GM20000 (cell line): ENCODE measurements around the gene FAM174C.
A peak's percentile ranks its signal among the peaks of the same experiment; 100 is the strongest.
"Not testable (repeated sequence)": the region's sequence is repeated elsewhere in the genome, so short reads cannot be mapped to it uniquely, and the experiment has no call there.

Experiments
- DNase-seq: peaks from one replicate; pipeline ENCODE4 v3.0.0; 2012; ENCODE audit warnings: low spot score
- TF ChIP-seq, protein P1 (sequence below): IDR thresholded peaks from 2 replicates; pipeline ENCODE4 v1.5.1; 2012; ENCODE audit warnings: mild to moderate bottlenecking, control low read depth; ENCODE audit errors: extremely low read depth, missing control alignments

Gene FAM174C

DNA sequence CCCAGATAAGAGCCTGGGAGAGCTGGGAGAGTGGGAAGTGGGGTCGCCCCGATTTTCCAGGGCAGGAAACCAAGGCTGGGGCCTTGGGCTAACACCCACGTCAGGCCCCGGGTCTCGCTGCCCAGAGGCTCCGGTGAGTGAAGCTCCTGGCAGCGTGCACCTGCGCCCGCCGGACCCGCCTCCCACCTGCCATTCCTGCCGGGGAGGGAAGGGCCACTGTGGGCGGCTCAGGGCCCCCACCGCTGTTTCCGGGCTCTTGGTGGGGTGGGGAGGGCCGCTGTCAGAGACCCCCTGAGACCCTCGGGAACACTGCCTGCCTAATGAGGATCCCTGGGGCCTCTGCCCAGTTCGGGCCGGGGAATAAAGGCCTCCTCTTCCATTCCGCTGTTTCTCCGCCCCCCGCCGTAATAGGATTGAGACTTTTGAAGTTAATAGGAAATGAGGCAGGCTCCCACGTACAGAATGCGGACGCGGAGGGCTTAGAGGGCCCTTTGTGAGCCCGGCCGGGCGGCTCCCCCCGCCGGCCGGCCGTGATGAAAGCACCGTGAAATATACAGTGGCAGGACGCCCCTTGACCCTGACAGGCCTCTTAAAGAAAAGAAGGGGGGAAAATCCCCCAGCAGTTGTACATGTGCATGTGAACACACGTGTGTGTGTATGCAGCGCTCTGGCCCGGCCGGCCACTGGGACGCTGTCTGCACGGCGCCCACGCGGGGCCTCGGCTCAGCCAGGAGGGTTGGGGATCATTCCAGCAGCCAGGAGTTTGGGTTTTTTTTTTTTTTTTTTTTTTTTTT is 43.5 kb downstream of the FAM174C start:
- no peak for DNase-seq
- TF ChIP-seq, protein P1, sequence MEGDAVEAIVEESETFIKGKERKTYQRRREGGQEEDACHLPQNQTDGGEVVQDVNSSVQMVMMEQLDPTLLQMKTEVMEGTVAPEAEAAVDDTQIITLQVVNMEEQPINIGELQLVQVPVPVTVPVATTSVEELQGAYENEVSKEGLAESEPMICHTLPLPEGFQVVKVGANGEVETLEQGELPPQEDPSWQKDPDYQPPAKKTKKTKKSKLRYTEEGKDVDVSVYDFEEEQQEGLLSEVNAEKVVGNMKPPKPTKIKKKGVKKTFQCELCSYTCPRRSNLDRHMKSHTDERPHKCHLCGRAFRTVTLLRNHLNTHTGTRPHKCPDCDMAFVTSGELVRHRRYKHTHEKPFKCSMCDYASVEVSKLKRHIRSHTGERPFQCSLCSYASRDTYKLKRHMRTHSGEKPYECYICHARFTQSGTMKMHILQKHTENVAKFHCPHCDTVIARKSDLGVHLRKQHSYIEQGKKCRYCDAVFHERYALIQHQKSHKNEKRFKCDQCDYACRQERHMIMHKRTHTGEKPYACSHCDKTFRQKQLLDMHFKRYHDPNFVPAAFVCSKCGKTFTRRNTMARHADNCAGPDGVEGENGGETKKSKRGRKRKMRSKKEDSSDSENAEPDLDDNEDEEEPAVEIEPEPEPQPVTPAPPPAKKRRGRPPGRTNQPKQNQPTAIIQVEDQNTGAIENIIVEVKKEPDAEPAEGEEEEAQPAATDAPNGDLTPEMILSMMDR: no peak

DNA sequence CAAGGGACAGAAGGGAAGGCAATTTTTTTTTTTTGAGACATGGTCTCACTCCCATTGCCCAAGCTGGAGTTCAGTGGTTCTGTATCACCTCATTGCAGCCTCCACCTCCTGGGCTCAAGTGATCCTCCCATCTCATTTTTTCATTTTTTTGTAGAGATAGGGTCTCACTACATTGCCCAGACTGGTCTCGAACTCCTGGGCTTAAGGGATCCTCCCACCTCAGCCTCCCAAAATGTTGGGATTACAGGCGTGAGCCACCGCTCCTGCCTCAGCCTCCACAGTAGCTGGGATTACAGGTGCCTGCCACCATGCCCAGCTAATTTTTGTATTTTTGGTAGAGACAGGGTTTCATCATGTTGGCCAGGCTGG is 44.9 kb downstream of the FAM174C start:
- not testable (repeated sequence) for DNase-seq

DNA sequence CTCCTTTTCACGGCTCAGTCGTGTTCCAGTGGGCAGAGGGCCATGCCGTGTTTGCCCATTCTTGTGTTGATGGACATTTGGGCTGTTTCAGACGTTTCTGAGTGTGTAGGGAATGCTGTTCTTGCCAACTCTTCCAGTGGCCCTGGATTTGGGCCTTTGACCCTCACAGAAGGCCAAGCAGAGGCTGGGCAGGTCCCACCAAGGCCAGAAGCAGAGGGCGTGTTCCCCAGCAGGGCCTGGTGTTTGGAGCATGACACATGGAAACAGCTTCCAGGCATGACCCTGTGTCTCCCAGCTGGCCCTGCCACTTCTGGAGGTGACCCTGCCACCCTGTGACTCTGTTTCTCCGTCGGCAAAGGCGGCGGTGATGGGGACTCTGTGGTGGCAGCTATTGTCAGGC is 46.2 kb downstream of the FAM174C start:
- DNase-seq: no peak
- TF ChIP-seq, protein P1: no peak

DNA sequence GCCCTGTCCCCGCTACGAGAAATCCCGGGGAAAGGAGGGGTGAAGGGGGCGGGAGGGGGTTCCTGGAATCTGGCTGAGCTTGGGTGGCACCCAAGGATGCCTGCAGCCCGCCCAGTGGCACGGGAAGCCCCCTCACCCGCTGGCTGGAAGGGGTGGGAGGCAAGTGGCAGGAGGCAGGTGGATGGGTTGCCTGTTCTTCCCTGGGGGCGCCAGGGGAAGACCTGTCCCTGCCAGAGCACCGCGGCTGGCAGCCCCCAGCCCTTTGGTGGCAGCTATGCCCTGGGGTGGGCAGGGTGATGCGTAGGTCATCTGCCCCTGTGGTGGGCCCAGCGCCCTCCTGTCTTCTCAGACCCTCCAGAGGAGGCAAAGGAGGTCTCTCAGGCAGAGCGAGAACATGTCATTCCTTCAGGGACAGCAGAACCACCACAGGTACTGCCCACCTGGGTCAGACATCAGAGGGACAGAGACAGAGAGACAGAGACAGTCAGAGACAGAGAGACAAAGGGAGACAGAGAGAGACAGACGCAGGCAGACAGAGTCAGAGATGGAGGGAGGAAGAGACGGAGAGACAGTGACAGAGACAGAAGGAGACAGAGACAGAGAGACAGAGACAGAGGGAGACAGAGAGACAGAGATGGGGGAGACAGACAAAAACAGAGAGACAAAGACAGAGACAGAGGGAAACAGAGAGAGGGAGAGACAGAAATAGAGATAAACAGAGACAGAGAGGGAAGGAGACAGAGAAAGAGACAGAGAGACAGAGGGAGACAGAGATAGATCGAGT is 47.1 kb downstream of the FAM174C start:
- TF ChIP-seq, protein P1: no peak
- no peak for DNase-seq

GRCh38 chr19:1324249-1324805 is 49.0 kb downstream of the FAM174C start:
- TF ChIP-seq, protein P1: no peak
- DNase-seq: no peak

GRCh38 chr19:1324806-1325567 is 49.7 kb downstream of the FAM174C start:
- TF ChIP-seq, protein P1: no peak
- DNase-seq: peak; percentile 59

GRCh38 chr19:1325568-1326294 is 50.4 kb downstream of the FAM174C start:
- TF ChIP-seq, protein P1: no peak
- no peak for DNase-seq
